ENCODE results near the gene MARCHF3. TPM values are rescaled to one million over a fixed set of nuclear protein-coding genes. Genes with fewer than 3 reads are reported as not detected.
"Not testable (repeated sequence)": the region's sequence is repeated elsewhere in the genome, so short reads cannot be mapped to it uniquely, and the experiment has no call there.

Gene MARCHF3
- total RNA-seq, 1 donor from 2014 or later: 28.1 TPM

GRCh38 chr5:126925482-126925881 lies 104.9 kb downstream of the MARCHF3 start:
- DNase-seq (ENCODE audit: low spot score in 2 of 2) (no peak), FAIRE-seq (no peak)

- DNase-seq (ENCODE audit: low spot score in 2 of 2): no peak
- FAIRE-seq: no peak
Measured at GRCh38 chr5:126924331-126925033, 105.9 kb downstream of the MARCHF3 start.

- DNase-seq (ENCODE audit: low spot score in 2 of 2) (no peak), FAIRE-seq (no peak)
Measured at GRCh38 chr5:126921241-126922091, 108.9 kb downstream of the MARCHF3 start.

- DNase-seq (ENCODE audit: low spot score in 2 of 2) (no peak), FAIRE-seq (no peak)
Measured at GRCh38 chr5:126920291-126920690, 110.1 kb downstream of the MARCHF3 start.

GRCh38 chr5:126919566-126919965 lies 110.8 kb downstream of the MARCHF3 start:
- DNase-seq (ENCODE audit: low spot score in 2 of 2) (no peak), FAIRE-seq (no peak)

- no peak for DNase-seq (ENCODE audit: low spot score in 2 of 2)
- no peak for FAIRE-seq
Measured at GRCh38 chr5:126918615-126918957, 111.8 kb downstream of the MARCHF3 start.

GRCh38 chr5:126917918-126918614 lies 112.3 kb downstream of the MARCHF3 start:
- FAIRE-seq (no peak), DNase-seq (ENCODE audit: low spot score in 2 of 2) (no peak)

- FAIRE-seq (no peak), DNase-seq (ENCODE audit: low spot score in 2 of 2) (no peak)
Measured at GRCh38 chr5:126915496-126915895, 114.9 kb downstream of the MARCHF3 start.

- DNase-seq (ENCODE audit: low spot score in 2 of 2) (no peak), FAIRE-seq (no peak)
Measured at GRCh38 chr5:126914801-126915436, 115.4 kb downstream of the MARCHF3 start.

GRCh38 chr5:126912616-126913200 lies 117.7 kb downstream of the MARCHF3 start:
- no peak for FAIRE-seq
- DNase-seq (ENCODE audit: low spot score in 2 of 2): no peak

- DNase-seq (ENCODE audit: low spot score in 2 of 2): no peak
- FAIRE-seq: no peak
Measured at GRCh38 chr5:126911986-126912385, 118.4 kb downstream of the MARCHF3 start.

- FAIRE-seq (no peak), DNase-seq (ENCODE audit: low spot score in 2 of 2) (no peak)
Measured at GRCh38 chr5:126909856-126910255, 120.5 kb downstream of the MARCHF3 start.

GRCh38 chr5:126904407-126904806 lies 126.0 kb downstream of the MARCHF3 start:
- FAIRE-seq: not testable (repeated sequence)

GRCh38 chr5:126900796-126901195 lies 129.6 kb downstream of the MARCHF3 start:
- FAIRE-seq: no peak

More at GRCh38 chr5:126904407-126904806, 126.0 kb downstream of the MARCHF3 start:
- not testable (repeated sequence) for DNase-seq (ENCODE audit: low spot score in 2 of 2)

GRCh38 chr5:126899476-126899875 lies 130.9 kb downstream of the MARCHF3 start:
- DNase-seq (ENCODE audit: low spot score in 2 of 2): no peak
- no peak for FAIRE-seq

More at GRCh38 chr5:126900796-126901195, 129.6 kb downstream of the MARCHF3 start:
- no peak for DNase-seq (ENCODE audit: low spot score in 2 of 2)

GRCh38 chr5:126897851-126898630 lies 132.3 kb downstream of the MARCHF3 start:
- FAIRE-seq (no peak), DNase-seq (ENCODE audit: low spot score in 2 of 2) (no peak)

GRCh38 chr5:126896170-126896702 lies 134.1 kb downstream of the MARCHF3 start:
- FAIRE-seq: no peak

GRCh38 chr5:126895712-126896111 lies 134.6 kb downstream of the MARCHF3 start:
- FAIRE-seq; DNase-seq (ENCODE audit: low spot score in 2 of 2): not testable (repeated sequence)

More at GRCh38 chr5:126896170-126896702, 134.1 kb downstream of the MARCHF3 start:
- no peak for DNase-seq (ENCODE audit: low spot score in 2 of 2)

GRCh38 chr5:126890414-126890813 lies 139.9 kb downstream of the MARCHF3 start:
- not testable (repeated sequence) for FAIRE-seq; DNase-seq (ENCODE audit: low spot score in 2 of 2)

Measured in frontal cortex (tissue), 4 donors.